Mucosa of descending colon (tissue), 3 donors: Measurements from ENCODE around the gene ZC3H12D. TPM values are rescaled to one million over a fixed set of nuclear protein-coding genes. Genes with fewer than 3 reads are reported as not detected.
A peak's percentile ranks its signal among the peaks of the same experiment; 100 is the strongest.

Experiments used
- ATAC-seq: fragments of 200-7000 bp; cut with Tn5 transposase; one replicate; pipeline ENCODE4 v1.9.1; 2020; ENCODE audit warnings: mild to moderate bottlenecking, moderate library complexity
- DNase-seq, 3 donors: peaks; one replicate each; pipeline ENCODE4 v3.0.0-alpha.2; 2020
- H3K36me3 ChIP-seq: fragments of 200-600 bp; one replicate; pipeline ENCODE4 v1.8.0; 2021; ENCODE audit warnings: low read depth, mild to moderate bottlenecking
- H3K4me1 ChIP-seq: fragments of 200-600 bp; one replicate; pipeline ENCODE4 v1.8.0; 2021; ENCODE audit warnings: low read depth, mild to moderate bottlenecking
- H3K4me3 ChIP-seq: fragments of 200-600 bp; one replicate; pipeline ENCODE4 v1.8.0; 2021; ENCODE audit warnings: mild to moderate bottlenecking
- H3K9me3 ChIP-seq: fragments of 200-600 bp; one replicate; pipeline ENCODE4 v1.8.0; 2021; ENCODE audit warnings: mild to moderate bottlenecking
- intact Hi-C, 2 donors: fragments of 100-400 bp; cut with DNase I in 1 of 2; cut with micrococcal nuclease in 1 of 2; formaldehyde crosslinking; loops; one replicate each; pipeline versions ENCODE4 v1.11.0 to v1.11.1; 2022; cut with DNase I, micrococcal nuclease
- total RNA-seq, 3 donors: library from RNA; stranded (reverse); fragmentation: NEBNext Ultra II Directional in 2 of 3; extraction: Animal tissue kit (Norgen Biotek cat#: 25700) in 2 of 3; gene quantifications; one replicate each; pipeline versions ENCODE4 v1.2.1 to v1.2.4, GENCODE V29; 2021 to 2023
- TF ChIP-seq, protein P1 (sequence below): fragments of 200-600 bp; IDR thresholded peaks from one replicate; pipeline ENCODE4 v1.8.0; 2022; ENCODE audit warnings: antibody characterized with exemption, mild to moderate bottlenecking
- donor health status: DM: no; HTN: no; CAD: no; lungs with moderate emphysema.
- donor health status: DM: no; HTN: no; CAD: no.
- donor health status: DM: no; HTN: yes; CAD: no.

ZC3H12D gene
- total RNA-seq, 3 donors from 2014 or later, result 5.2 to 9.1 (median 8.9) TPM

DNA sequence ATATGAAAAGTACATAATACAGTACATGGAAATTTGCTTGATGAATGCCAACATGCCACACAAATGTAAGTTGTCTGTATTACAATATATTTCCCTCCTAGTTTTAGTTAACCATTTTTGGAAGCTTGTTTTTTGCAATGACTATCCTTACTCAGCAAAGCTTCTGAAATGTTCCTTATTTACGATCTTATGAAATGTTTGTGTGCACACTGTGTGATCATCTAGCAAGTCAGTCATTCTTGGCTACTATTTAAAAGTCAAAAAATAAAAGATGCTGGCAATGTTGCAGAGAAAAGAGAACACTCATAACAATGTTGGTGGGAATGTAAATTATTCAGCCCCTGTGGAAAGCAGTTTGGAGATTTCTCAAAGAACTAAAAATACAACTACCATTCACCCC is 50.9 kb downstream of the ZC3H12D start:
- no peak overlapping the region for H3K4me3 ChIP-seq
- TF ChIP-seq, protein P1, sequence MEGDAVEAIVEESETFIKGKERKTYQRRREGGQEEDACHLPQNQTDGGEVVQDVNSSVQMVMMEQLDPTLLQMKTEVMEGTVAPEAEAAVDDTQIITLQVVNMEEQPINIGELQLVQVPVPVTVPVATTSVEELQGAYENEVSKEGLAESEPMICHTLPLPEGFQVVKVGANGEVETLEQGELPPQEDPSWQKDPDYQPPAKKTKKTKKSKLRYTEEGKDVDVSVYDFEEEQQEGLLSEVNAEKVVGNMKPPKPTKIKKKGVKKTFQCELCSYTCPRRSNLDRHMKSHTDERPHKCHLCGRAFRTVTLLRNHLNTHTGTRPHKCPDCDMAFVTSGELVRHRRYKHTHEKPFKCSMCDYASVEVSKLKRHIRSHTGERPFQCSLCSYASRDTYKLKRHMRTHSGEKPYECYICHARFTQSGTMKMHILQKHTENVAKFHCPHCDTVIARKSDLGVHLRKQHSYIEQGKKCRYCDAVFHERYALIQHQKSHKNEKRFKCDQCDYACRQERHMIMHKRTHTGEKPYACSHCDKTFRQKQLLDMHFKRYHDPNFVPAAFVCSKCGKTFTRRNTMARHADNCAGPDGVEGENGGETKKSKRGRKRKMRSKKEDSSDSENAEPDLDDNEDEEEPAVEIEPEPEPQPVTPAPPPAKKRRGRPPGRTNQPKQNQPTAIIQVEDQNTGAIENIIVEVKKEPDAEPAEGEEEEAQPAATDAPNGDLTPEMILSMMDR, result no peak
- intact Hi-C loops, result loop anchor here (2.0 to 5.0 kb wide), 3 partner anchors 352 to 407 kb away; no protein-coding TSS in a partner anchor
- H3K4me1 ChIP-seq, result no peaks in the 10 kb centered on the region
- H3K9me3 ChIP-seq, result no peaks in the 10 kb centered on the region
- ATAC-seq, result no peak
- no peaks in the 10 kb centered on the region for H3K36me3 ChIP-seq
- DNase-seq, result no peak

DNA sequence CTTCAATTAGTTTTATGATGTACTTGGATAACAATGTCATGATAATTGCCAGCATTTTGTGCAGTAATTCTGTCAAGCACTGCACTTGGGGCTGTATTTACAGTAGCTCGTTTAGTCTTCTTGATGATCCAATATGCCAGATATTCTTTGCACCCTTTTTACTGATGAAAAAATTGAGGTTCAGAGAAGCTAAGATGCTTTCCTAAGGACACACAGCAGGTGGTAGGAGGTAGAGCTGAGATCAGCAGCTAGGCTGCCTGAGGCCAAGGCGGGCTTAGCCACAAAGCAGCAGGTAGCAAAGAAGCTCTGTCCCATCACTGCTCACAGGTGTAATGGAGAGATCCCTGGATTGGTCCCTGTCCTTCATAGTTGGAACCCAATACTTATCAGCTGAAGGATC is 51.4 kb downstream of the ZC3H12D start:
- intact Hi-C loops, result loop anchor here (2.0 to 5.0 kb wide), 3 partner anchors 351 to 406 kb away; no protein-coding TSS in a partner anchor

DNA sequence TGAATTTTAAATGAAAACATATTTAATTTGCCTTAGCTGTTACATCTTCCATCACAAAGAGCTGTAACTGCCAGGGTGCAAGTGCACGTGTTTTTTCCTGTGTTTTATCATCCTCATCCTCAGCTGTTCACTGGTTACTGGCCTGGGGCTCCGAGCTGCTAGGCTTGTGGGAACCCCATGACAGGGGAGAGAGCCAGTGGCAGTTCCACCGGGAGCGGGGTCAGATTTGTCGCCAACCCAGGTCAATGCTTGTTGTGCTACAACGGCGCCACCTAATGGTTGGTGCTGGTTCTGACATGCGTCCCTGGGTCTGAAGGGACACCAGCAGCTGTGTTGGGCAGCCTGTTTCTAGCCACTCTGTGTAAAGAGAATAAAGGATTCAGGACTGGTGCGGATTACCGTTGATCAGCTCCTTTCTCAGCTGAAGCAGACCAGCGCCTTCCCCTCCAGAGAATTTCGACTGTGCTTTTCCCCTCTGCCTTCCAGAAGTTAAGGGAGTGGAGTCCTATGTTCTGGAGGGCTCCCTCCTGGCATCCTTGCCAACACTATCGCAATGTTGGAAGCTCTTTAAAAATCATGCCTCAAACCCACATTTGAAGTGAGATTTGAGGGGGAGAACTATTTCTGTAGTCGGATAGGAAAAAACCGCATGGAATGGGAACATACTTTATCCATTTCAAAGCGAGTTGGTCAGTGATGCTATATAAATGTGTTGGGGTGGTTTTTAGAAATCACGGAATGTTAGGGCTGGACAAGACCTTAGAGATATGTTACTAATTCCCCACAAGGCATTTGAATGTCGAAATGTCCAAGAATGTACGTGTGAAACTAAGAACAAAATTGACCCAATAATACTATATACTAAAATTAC is 52.7 kb downstream of the ZC3H12D start:
- H3K9me3 ChIP-seq, result no peaks in the 10 kb centered on the region
- no peaks in the 10 kb centered on the region for H3K36me3 ChIP-seq
- peak; percentile 97 for ATAC-seq
- intact Hi-C loops, result loop anchor here (2.0 to 5.0 kb wide), 4 partner anchors 349 to 405 kb away; no protein-coding TSS in a partner anchor
- H3K4me3 ChIP-seq, result no peak overlapping the region
- H3K4me1 ChIP-seq, result no peaks in the 10 kb centered on the region
- peak; percentile 87 to 97 (median 91) for DNase-seq
- TF ChIP-seq, protein P1, result peak; percentile 76

More for the DNA sequence above, 51.4 kb downstream of the ZC3H12D start:
- no peak for ATAC-seq
- Histone ChIP-seq H3K4me1 (no peaks in the 10 kb centered on the region), H3K4me3 (no peak overlapping the region), H3K36me3 (no peaks in the 10 kb centered on the region), H3K9me3 (no peaks in the 10 kb centered on the region)
- TF ChIP-seq, protein P1, result no peak
- no peak for DNase-seq

DNA sequence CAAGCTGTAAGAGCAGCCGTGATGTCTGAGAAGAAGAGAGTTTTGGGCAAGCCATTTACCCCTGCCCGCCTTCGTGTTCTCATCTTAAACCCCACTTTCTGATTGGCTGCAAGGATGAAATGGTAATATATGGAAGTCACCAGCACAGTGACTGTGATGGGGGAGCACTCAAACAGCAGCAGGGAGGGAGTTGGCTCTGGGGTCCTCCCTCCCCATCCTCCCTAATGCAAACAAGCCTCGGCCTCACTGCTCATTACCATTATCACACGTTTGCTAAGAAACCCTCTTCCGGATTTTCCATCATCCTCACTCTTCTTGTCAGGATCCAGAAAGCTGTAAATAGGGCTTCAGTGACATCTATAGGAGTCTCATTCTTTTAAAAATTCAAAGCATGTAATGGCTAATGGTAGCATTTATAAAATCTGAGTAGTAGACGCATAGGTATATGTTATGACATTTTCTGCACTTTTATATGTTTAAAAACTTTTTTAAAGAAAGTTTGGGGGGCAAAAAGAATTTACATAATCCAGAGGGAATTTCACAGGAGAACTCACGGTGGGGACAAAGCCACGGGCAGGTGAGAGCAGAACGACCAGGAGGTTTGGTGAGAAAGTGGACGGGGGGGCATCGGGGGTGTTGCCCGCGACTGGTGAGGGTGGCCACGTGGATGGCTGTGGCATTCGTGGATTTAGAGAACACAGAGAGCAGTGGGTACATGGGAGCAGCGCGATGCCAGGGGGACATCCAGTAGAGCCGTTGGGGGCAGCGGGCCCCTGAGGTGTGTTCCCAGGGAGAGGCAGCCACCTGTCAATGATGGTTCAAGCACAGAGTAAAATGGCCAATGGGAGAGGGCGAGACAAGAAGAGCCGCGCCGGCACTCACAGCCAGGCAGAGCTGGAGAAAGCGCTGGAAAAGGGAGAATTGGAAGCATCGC is 55.1 kb downstream of the ZC3H12D start:
- Histone ChIP-seq H3K4me3 (no peak overlapping the region), H3K4me1 (no peaks in the 10 kb centered on the region), H3K9me3 (no peaks in the 10 kb centered on the region), H3K36me3 (no peaks in the 10 kb centered on the region)
- TF ChIP-seq, protein P1, result no peak
- intact Hi-C loops, result loop anchor here (2.0 to 5.0 kb wide), 3 partner anchors 347 to 402 kb away; no protein-coding TSS in a partner anchor
- ATAC-seq (no peak), DNase-seq (no peak)

DNA sequence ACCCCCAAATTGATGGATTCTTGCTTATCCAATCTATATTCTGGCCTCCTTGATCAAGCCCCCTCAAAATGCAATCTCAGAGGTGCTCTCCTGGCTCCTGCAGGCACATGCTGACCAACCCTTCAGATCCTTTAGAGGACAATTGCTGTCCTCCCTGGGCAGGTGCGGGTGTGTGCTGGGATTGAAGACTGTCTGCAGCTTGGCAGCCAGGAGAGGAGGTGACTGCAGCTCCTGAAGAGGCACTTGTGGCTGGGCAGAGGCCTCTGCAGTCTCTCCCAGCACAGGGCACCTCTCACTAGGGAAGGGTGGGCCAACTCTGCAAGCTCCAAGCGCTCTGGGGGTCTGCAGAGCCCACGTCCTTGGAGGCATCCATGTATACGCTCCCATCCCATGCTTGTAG is 56.2 kb downstream of the ZC3H12D start:
- intact Hi-C loops, result no loop called here
- Histone ChIP-seq H3K9me3 (no peaks in the 10 kb centered on the region), H3K4me1 (peaks cover 3% of the 10 kb centered on the region), H3K36me3 (no peaks in the 10 kb centered on the region), H3K4me3 (no peak overlapping the region)
- no peak for ATAC-seq
- TF ChIP-seq, protein P1, result no peak
- no peak for DNase-seq
